Stimulated activated CD8-positive, alpha-beta memory T cell treated with anti-CD3 and anti-CD28 coated beads, Interleukin-15, amount 100 ng/mL, for 48 hours (primary cell): Measurements from ENCODE around the gene ATXN7L1.

ENCODE experiments used
- DNase-seq, 2 donors: peaks; one replicate each; pipeline ENCODE4 v3.0.0-alpha.2; 2020; ENCODE audit warnings: low read depth in 2 of 2

Gene ATXN7L1, protein sequence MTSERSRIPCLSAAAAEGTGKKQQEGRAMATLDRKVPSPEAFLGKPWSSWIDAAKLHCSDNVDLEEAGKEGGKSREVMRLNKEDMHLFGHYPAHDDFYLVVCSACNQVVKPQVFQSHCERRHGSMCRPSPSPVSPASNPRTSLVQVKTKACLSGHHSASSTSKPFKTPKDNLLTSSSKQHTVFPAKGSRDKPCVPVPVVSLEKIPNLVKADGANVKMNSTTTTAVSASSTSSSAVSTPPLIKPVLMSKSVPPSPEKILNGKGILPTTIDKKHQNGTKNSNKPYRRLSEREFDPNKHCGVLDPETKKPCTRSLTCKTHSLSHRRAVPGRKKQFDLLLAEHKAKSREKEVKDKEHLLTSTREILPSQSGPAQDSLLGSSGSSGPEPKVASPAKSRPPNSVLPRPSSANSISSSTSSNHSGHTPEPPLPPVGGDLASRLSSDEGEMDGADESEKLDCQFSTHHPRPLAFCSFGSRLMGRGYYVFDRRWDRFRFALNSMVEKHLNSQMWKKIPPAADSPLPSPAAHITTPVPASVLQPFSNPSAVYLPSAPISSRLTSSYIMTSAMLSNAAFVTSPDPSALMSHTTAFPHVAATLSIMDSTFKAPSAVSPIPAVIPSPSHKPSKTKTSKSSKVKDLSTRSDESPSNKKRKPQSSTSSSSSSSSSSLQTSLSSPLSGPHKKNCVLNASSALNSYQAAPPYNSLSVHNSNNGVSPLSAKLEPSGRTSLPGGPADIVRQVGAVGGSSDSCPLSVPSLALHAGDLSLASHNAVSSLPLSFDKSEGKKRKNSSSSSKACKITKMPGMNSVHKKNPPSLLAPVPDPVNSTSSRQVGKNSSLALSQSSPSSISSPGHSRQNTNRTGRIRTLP

DNA sequence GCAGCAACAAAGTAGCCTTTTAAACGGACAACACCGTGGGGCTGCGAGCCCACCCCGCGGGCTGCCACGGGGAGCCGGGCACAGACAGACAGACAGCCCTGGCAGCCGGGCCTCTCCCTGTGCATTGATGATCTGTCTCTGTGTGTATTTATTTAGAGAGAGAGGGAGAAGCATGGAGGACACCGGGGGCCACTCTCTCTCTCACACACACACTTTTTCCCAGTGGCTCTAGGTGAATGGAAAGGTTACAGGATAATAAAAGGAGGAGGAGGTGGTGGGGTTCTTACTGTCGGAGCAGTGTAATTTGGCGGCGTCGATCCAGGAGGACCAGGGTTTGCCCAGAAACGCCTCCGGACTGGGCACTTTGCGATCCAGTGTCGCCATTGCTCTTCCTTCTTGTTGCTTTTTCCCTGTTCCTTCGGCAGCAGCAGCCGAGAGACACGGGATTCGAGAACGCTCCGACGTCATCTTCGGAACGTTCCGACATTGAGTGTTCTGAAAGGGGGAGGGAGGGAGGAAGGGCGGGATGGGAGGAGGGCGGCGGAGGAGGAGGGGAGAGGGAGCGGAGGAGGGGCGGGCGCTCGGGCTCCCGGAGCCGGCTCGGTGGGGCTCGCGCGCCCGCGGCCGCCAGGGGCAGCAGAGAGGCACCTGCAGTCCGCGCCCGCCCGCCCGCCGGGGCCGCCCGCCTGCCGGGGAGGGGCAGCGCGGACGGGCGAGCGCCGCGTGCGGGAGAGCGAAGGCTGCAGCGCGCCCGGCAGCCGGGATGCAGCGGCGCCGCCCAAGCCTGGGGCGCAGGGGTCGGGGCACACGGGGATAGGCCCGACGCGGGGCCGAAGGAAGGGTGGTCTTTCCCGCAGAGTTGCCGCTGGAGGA lies at the start of gene ATXN7L1:
Gene ATXN7L1, minus strand, starts transcription at position 509 of the 873 bp plus-strand sequence. Its CDS starts 41 bp downstream, at position 468.
- DNase-seq, result peak; percentile 86 to 87

DNA sequence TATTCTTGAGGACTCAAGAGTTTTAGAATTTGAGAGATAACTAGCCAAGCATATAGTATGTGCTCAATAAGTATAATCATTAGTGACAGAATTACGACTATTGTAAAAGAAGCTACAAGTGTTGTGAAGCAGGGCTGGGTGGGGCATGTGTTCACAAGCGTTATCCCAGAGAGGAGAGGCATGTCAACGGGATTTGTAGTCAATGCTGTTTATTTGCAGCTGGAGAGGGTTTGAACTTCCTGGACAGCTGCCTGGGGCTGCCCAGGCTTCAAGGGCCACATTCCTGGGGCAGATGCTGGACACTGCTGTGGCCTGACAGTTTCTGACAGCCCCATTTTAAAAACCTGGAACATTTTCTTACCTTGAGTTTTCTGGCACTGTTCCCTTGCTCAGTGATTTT lies 49.7 kb upstream of the ATXN7L1 start:
- no peak for DNase-seq

DNA sequence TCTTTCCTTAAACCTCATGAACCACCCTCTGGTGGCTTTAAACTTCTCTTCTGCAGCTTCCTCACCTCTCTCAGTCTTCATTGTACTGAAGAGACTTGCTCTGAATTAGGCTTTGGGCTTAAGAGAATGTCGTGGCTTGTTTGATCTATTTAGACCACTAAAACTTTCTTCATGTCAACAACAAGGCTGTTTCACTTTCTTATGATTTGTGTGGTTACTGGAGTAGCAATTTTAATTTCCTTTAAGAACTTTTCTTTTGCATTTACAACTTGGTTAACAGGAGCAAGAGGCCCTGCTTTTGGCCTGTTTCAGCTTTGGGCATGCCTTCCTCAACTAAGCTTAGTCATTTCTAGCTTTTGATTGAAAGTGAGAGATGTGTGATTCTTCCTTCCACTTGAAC lies 48.5 kb upstream of the ATXN7L1 start:
- DNase-seq, result peak; percentile 8 to 25

DNA sequence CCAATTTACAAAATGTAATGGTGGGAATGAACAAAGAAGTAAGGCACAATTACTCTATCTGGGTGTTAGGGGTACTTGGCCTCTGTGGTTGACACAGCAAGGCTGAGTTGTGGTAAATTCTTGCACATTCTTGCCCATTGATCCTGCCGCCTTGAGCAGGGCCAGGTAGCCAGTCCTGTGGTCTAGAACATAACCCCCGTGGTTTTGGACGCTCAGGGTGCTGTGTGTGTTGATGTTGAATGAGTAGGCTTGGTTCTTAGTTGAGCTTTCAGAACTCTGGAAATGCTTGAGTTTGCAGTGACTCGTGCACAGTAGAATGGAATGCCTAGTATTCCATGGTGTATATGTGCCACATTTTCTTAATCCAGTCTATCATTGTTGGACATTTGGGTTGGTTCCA lies 44.4 kb upstream of the ATXN7L1 start:
- no peak for DNase-seq

DNA sequence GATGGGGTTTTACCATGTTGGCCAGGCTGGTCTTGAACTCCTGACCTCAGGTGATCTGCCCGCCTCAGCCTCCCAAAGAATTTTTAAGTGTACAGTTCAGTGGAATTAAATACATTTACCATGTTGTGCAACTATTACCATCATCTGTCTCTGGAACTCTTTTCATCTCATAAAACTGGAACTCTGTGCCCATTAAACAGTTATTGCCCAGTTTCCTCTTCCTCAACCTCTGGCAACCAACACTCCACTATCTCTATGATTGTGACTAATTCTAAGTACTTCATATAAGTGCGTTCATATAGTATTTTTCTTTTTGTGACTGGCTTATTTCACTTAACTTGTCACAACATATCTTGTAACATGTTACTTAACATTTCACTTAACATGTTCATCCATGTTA lies 41.3 kb upstream of the ATXN7L1 start:
- no peak for DNase-seq

DNA sequence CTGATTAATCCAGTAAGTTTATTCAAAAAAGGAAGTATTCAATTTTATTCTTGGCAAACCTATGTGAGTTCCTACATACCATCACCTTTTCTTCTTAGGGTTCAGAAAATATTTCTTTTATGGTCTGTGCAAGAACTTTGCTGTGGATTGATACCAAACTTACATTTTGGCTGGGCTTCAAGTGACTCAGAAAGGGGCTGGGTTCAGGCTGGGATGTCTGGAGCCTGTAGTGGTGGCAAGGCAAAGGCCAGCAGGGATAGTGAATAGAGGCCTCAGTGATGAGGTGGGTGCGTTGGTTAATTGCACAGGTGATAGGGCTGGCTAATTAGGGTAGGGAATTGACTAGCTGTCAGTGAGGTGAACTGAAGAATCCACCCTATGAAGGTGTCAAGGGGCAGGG lies 40.2 kb upstream of the ATXN7L1 start:
- no peak for DNase-seq

DNA sequence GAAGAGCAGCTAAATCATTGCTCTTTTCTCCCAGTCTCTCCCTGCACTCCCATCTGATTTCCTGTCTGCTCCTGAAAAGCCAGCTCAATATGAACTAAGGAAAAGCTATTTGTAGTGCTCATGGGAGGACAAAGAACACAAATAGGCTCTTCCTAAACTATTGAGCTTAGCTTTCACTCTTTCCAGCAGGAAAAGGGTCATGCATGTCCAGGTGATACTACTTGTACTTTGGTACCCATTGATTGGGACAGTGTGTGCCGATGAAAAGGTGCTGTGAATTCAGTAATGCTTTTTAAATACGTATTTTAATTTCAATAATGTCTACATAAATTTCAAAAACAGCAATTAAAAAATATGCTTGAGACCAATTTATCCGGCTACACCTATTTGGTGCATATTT lies 37.5 kb upstream of the ATXN7L1 start:
- DNase-seq, result no peak

DNA sequence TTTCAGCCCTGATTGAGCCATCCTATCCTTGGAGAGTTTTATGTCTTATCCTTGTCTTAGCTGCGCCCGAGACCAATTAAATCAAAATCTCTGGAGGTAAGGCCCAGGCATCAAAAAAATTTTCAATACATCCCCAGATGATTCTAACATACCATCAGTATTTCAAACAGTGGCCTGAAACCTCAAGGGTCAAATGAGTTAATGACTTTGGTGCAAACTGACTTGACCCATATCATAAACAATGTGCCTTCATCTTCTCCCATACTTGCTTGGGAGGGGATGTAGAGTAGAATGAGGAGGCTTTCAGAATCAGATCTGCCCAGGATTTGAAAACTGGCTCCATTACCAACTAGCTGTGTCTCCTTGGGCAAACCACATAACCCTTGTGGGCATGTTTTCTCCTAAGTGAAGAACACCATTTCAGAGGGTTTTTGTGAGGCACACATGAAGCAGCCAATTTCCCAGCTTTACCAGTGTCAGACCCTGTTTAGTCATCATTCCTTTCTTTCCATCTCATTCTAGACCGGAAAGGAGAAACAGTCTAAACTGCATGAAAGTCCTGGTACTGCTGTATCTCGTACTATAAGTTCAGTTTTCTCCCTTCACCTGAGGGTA lies 35.7 kb upstream of the ATXN7L1 start:
- DNase-seq, result no peak

DNA sequence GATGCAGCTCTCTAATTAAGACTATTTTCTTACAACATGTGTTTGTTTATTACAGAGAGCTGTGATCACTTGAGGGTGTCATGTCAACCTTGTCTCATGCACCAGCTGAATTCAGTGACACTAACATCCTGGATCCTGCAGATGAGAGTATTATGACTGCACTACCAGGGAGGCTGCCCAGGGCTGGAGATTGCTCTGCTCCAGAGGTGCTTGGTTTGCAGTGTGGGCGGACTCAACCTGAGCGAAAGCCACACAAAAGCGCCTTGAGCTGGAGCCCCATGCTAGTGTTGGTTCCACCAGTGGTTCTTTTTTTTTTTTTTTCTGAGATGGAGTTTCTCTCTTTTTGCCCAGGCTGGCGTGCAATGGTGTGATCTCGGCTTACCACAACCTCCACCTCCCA lies 33.8 kb upstream of the ATXN7L1 start:
- no peak for DNase-seq

DNA sequence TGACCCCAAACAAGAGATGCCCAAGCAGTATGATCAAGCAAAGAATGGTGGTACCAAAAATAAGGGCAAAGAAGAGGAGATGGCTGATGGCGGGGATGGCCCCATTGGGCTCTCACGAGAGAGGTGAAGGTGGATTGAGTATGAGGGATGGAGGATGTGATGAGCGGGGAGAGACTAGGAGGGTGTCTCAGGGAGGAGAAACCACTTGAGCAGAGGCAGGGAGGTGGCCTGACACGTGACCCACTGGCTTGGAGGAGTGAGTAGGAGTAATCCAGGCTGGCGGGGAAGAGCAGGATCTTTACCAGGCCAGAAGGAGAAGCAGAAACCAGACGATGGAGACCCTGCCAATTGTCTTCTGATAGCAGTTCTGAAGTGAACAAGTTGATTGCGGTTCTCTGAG lies 33.3 kb upstream of the ATXN7L1 start:
- no peak for DNase-seq

DNA sequence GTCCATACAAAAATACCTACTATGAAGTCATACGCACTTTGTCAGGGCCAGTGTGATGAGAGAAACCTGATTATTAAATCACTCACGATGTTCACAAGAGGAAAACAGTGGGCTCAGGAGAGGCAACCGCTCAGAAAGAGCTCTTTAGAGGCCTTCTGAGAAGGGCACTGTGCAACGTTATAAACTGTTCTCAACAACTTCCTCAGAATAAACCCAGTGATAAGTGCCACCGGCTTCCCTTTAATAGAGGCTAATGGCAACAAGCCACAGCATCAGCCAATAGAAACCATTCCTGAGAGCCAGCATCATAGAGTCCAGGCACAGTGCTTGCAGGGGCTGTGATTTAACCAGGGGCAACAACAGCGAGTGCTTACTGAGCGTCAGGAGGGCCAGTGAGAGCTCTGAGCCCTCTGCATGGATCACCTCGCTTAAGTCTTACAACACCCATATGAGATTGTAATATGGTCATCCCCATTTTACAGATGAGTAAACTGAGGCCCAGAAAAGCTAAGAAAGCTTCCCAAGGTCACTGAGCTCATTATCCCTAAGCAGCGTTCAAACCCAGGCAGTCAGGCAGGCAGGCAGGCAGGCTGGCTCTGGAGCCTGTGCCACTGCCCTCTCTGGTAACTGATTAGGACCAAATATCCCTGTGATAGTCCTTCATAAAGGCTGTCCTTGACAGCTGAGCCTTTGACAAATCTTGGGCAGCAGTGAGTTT lies 30.9 kb upstream of the ATXN7L1 start:
- DNase-seq, result no peak

DNA sequence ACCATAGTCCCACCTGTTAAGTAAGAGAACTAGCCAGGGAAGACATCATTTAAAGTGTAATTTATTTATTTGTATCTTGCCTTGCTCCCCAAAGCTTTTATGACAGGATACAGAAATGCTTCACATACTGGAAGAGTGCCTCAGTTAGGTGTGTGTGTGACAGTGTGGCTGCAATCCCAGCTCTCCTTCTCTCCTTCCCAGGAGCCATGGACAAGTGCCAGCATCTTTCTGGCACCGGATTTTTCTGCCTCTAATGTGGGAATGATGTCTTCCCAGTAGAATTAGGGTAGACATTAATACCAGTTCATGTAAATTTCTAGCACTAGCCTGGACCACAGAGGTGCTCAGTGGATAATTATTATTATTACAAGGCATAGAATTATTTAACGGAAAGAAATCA lies 30.3 kb upstream of the ATXN7L1 start:
- no peak for DNase-seq

DNA sequence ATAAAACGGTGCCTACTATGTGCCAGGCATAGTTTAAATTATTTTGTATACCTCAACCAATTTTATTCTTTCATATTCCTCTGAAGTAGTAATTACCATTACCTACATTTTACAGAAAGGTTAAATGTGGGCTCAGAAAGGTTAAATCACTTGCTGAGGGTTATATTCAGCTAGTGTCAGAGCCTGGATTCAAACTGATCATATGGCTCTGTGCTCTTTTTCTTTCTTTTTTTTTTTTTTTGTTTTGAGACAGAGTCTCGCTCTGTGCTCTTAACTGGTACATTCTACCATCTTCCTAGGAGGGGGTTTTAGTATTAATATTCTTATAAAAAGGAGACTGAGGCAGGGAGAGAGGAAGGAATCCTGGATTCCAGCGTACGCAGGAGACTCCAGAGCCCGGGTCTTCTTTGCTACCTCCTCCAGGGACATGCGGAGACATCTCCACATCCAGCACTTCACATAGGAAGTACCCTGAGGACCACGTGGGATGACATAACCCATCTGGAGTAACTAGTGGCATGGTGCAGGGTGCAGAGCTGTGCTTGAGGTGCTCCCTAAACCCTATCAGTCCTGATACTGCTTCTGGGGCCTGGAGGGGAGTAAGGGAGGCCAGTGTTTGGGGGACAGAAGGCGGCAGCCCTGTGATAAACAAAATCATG lies 29.6 kb upstream of the ATXN7L1 start:
- DNase-seq, result no peak

DNA sequence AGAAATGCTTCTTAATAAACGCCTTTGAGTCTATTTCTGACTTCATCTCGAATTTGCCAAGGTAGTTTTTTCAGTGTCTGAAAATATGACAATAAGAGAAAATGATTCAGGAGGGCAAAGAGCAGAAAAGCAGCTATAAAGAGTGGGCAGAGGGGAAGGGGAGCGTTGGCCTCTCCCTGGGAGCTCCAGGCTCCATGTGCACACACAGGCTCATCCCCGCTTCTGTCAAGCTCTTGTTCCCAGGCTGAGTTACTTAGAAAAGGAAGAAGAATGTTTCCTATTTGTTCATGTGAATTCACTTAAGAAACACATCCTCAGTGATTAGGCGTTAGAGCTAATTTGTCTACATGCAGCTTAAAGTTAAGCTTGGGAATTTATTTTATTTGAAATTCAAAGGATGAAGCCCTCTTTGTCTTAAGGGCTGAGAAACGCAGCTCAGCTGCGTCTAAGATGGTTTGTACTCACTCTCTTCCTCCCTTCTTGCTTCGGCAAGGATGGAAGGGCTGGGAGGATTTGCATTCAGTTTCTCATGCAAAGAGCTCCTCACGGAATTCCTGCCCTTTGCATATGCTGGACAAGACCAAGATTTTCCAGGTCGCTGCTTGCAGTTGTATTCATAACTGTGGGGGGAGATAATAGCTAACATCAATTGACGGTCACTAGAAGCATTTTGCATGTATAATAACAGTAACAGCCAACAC lies 29.0 kb upstream of the ATXN7L1 start:
- DNase-seq, result no peak

DNA sequence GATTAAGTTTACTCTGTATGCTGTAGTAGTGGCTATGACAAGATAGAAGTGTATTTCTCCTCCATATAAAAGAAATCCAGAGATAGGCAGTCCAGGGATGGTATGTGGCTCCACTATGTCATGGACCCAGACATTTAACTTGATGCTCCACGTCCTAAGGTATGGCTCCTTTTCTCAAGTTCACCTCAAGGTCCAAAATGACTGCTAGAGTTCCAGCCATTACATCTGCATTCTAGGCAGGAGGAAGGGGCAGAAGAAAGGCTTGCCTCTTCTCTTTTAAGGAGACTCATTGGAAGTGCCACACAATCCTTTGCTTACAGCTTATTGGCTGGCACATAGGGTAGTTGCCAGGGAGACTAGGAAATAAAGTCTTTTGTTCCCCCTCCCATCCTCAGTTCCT lies 27.7 kb upstream of the ATXN7L1 start:
- DNase-seq, result no peak

DNA sequence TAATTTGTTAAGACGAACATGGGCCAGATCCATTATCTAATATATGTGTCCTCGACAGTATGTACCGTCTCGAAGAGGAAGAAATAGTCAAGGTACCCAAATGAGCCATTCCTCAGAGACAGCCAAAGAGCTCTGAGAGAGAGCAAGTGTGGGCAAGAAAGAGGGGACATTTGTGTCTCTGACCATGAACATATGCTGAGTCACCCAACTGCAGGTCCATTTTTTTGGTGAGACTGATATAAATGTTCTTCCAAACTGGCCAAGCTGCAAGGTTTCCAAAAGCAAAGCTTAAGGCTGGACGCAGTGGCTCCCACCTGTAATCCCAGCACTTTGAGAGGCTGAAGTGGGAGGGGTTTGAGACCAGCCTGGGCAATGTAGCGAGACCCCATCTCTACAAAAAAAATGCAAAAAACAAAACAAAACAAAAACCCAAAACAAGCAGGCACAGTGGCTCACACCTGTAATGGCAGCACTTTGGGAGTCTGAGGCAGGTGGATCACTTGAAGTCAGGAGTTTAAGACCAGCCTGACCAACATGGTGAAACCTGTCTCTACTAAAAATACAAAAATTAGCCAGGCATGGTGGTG lies 26.0 kb upstream of the ATXN7L1 start:
- no peak for DNase-seq

DNA sequence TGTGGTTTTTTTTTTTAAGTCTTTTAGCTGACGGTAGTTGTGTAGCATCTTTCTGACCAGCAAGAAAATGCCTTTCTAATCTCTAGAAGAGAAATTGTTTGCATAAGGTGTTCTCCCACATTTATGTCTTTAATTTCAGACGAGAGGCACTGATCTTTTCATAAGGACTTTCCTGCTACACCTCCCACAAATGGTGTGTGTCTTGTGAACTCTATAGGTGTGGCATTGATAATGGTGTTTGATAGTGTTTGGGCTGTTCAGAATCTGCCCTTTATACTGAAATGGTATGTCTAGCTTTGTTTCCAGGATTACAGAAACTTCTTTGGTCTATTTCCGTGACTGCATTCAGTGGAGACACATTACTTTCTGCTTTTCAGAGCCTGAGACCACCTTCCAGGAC lies 21.6 kb upstream of the ATXN7L1 start:
- no peak for DNase-seq

DNA sequence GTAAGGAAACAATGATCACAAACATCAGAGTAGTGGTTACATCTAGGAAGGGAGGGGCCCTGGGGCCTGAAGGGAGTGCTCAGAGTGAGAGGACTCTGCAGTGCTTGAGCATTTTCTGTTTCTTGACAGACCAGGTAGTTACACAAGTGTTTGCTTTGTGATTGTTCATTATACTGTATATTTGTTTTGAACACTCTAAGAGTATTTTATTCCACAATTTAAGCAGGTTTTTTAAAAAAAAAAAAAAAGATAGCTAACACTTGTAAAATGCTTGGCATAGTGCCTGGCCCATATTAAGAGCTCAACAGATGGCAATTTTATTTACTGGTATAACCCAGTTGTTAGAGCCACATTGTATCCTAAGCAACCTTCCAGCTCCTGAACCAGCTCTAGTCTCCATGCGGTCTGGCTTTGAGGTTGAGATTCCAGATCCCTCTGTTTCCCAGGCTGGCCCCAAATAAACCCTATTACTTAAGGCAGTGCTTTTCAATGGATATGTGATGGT lies 20.1 kb upstream of the ATXN7L1 start:
- no peak for DNase-seq

DNA sequence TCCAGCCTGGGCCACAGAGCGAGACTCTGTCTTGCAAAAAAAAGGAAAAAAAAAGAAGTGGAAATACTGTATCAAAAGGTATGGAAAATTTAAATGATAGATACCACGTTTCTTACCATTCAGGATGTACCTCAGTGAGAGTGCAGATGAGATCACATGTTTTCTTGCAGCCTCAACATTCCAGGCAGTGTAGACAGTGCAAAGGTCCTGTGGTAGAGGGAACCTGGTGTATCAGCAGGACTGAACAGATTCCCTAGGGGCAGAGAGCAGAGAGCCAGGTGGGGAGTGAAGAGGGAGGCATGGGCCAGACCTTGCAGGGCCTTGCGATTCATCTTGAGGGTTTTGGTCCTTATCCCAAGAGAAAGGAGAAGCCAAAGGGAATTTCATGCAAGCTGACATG lies 17.7 kb upstream of the ATXN7L1 start:
- DNase-seq, result no peak
